Activated T-cell treated with anti-CD3 and anti-CD28 coated beads, Interleukin-2, amount 50 U/mL, for 48 hours (primary cell): ENCODE results near the gene MAP3K6.

ENCODE experiments used
- DNase-seq, 2 experiments: peaks; one replicate each; pipeline ENCODE4 v3.0.0-alpha.2; 2020

Gene MAP3K6

DNA sequence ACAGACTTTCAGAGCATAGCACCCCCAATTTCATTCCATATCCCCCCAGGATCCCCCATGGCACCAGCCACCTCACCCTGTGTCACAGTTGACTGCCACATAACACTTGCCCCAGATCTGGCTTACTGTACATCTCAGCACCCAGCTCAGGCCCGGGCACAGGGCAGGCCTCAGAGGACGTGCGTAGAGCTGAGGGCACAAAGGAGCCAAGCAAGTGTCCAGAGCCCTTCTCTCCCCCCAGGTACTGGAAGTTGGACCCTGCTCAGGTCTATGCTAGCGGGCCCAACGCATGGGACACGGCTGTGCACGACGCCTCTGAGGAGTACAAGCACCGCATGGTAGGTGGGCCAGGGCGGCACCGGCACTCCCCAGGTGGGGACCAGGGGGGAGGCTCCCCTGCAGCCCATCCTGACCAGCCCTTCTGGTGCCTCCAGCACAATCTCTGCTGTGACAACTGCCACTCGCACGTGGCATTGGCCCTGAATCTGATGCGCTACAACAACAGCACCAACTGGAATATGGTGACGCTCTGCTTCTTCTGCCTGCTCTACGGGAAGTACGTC is 33.0 kb downstream of the MAP3K6 start:
- no peak for DNase-seq

DNA sequence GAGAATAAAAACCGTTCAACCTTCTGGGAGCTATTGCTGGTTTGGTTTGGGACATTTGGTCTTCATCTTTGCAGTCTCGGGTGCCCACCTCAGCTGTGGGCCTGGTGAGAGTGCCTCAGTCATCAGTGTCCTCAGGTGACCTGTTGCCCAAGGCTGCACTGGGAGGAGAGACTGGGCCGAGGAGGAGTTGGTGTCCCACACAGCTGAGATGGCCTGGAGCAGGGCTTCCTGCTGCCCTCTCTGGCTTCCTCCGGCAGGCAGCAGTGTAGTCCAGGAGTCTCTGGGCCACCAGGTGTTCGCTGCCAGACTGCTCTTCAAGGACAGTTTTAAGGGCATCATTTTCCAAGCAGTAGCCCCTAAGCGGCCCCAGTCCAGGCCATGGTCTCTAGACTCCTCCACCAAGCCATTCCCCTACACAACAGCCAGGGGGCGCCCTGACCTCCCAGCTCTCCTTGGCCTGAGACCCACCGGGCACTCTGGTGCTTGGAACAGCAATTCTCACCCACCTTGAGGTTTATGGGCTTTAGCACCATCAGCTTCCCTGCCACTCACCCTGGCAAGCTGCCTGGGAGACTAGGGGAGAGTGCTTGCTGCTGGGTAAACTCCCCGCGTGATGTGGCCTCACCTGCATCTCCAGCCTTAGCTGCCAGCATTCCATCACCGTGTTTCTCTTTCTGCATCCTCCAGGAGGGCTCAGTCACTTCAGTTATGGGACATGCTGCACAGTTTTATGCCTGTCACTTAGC is 34.1 kb downstream of the MAP3K6 start:
- peak; percentile 63 to 73 for DNase-seq

DNA sequence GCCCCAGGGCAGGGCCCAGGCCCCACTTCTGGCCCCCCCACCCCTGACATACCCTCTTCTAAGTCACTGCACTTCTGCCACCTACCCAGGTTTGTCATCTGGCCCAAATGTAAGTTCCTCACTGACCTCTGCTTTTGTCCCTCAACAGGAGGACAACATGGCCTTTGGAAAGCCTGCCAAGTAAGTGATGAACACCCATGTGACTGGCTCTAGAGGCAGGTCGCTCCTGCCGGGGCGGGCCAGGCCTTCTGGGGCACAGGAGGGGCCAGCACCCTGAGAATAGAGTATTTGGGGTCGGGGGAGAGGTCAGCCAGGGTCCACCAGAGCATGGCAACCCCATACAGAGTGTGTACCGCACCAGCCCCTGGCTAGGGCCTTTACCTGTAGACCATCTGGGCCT is 34.8 kb downstream of the MAP3K6 start:
- no peak for DNase-seq

DNA sequence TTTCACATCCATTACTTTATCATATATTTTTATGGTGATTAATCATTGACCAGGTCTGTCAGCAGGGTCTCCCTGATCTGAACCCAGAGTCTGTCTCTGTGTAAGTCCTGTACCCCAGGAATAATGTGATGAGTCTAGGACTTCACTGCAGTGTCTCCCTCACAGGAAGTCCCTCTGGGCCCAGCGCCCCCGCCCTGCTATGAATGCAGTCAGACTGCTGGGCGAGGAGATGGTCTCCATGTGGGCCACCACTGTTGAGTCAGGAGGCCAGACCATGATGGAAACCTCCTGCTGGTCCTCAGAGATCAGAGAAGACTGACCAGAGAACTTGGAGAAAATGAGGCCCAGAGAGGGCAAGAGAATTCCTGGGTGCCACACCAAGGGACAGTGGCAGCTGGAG is 35.3 kb downstream of the MAP3K6 start:
- no peak for DNase-seq

DNA sequence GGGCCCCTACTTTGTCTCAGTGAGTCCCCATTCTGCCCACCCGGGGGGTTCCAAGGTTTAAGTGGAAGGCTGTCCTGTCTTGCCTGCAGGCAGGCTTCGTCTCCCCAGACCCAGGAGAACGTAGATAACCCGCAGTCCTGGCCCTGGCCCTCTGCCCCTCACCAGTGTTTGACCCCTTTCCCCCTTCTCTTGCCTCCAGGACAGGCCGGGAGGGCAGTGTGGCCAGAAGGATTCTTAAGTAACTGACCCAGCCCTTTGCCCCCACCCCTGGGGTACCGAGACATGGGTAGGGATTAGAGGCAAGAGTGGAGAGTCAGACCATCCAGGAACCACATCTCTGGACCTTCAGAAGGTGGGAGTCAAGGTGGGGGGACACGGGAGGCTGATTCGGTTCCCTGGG is 36.0 kb downstream of the MAP3K6 start:
- no peak for DNase-seq

DNA sequence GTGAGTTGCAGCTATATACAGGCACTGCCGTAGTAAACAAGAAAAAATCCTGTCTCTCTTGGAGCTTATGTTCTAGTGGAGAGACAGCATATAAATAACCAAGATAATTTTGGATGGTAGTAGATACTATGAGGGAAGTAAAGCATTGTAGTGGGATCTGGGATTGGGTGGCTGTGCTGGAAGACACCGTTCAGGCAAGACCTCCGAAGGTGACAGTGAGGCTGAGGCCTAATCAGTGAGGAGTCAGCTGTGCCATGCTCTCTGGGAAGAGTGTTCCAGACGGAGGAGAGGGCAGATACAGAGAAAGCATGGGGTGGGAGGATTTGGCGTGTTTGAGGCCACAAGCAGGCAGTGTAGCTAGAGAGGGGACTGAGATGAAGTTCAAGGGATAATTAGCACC is 38.8 kb downstream of the MAP3K6 start:
- DNase-seq, result no peak

DNA sequence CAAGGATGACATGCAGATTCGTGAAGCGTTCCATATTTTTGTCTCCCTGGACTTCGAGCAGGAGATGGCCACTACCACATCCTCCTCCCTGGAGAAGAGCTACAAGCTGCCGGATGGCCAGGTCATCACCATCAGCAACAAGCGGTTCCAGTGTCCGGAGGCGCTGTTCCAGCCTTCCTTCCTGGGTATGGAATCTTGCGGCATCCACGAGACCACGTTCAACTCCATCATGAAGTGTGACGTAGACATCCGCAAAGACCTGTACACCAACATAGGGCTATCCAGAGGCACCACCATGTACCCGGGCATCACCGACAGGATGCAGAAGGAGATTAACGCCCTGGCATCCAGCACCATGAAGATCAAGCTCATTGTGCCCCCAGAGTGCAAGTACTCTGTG is 41.5 kb downstream of the MAP3K6 start:
- DNase-seq, result no peak

DNA sequence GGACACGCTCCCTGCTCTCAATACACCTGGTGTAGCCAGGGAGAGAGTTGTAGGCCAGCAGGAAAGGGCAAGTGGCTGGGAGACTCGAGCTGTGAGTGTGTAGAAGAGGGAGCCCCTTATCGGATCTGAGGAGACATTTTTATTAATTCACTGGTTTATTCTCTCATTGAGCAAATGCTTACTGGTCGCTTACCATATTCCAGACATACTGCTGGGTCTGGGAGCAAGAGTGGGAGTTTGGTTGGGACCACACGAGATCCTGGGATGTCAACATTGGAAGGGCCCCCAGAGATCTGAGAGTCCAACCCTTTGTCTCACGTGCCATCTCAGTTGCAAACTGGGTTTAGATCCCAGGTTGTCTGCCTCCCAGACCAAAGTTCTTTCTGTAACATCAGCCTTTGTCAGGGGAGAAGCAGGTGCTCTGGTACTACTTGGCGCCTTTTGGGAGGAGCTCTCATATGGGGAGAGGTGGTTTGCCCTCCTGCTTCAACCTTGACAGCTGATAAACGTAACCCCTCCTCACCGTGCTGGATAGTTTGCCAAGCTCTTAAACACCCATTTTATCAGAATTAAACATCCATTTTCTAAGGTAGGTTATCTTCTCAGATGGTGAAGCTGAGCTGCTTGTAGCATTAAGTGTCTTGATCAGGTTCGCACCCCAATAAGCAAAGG is 44.1 kb downstream of the MAP3K6 start:
- DNase-seq, result peak in 1 of 2 experiments; percentile 26

DNA sequence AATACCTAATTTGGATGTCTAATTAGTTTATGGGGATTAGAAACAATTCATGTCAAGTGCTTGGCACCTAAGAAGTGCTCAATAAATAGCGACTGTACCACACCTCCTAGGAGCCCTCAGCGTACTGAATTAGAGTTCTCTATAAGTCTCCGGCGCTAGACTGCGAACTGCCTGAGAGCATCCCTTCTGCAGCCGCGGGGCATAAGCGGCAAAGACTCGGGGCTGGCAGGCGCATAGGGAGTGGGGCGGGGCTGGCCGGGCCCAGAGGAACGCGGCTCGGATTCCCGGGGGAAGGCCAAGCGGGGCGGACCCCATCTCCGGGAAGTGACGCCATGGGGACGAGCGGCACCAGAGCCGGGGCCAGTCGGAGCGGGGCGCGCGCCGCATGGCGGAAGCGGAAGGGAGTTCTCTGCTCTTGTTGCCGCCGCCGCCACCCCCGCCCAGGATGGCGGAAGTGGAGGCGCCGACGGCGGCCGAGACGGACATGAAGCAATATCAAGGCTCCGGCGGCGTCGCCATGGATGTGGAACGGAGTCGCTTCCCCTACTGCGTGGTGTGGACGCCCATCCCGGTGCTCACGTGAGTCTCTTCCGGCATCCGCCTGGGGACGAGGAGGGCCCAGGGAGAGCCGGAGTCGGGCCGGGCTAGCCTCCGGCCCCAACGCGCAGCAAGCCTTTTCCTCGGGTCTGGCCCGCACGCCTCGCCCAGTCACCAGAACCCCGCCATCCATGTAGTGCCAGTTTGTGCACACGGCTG is 44.8 kb downstream of the MAP3K6 start, which contains the start of gene TMEM222:
TMEM222 (plus strand) TSS at position 351 of the 756 bp plus-strand sequence; CDS start at position 386, 35 bp downstream.
- peak; percentile 97 to 98 for DNase-seq

DNA sequence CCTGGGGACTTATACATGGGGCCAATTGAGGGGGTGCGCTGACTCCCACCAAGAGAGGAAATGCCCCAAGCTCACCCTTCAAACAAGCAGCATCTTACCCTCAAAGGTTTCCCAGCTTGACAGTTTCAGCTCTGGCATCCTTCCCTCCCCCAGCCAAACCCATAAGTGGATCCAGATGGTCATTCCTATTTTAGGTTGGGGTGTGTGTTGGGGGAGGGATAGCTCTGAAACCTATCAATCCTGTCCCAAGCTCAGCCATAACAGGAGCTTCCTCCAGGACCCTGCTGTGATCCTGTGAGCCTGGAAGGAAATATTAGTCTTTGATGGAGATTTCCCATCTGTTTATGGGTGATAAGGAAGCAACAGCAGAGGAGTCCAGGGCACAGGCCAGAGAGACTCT is 48.2 kb downstream of the MAP3K6 start:
- no peak for DNase-seq

DNA sequence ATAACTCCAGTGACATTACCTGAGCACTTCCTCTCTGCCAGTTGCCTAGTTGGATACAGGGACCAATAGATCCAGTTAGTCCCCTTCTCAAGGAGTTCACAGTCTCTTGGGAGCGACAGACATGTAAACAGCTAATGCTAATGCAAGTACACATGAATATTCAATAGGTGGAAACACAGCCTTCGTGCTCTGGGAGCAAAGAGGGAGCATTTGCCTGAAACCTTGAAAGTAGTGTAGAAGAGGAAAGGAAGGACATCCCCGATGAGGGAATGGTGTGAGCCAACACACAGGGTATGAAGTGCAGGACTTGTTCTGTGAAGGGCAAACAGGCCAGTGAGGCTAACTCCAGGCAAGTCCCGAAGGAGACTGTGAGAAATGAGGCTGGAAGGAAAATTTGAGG is 48.6 kb downstream of the MAP3K6 start:
- DNase-seq, result no peak

DNA sequence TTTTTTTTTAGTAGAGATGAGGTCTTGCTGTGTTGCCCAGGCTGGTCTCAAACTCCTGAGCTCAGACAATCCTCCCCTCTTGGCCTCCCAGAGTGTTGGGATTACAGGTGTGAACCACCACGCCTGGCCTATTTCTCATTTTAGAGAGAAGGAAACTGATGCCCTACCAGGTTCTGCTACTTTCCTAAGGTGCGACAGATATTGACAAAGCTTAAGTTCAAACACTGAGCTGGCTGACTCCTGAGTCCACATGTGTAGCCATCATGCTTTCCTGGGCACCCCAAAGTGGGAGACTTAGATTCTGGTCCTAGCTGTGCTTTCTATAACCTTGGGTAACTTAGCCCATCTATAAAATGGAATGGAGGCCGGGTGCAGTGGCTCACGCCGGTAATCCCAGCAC is 49.9 kb downstream of the MAP3K6 start:
- no peak for DNase-seq

DNA sequence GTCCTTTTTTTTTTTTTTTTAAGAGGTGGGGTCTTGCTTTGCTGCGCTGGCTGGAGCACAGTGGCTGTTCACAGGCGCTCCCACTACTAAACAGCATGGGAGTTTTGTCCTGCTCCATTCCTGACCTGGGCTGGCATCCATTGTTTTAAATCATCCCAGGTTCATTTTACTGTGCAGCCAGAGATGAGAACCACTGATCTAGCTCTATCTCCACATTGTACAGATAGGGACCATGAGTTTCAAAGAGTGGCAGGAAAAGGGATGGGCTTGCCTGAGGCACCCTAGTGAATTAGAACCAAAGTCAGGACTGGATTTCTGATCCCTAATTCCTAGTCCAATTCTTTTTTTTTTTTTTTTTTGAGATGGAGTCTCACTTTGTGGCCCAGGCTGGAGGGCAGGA is 52.0 kb downstream of the MAP3K6 start:
- DNase-seq, result no peak

DNA sequence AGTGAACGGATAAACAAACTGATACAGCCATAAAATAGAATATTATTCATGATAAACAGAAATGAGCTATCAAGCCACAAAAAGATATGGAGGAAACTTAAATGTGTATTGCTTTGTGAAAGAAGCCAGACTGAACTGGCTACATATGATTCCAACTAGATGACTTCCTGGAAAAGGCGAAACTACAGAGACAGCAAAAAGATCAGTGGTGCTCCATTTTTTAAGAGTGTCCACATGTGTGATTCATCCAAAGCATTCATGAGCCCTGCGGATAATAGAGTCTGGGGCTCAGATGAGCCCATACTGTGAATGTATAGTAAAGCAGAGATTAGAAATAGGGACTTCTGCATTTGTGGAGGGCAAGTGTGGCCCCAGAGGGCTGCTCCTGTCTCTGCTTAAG is 52.6 kb downstream of the MAP3K6 start:
- no peak for DNase-seq

DNA sequence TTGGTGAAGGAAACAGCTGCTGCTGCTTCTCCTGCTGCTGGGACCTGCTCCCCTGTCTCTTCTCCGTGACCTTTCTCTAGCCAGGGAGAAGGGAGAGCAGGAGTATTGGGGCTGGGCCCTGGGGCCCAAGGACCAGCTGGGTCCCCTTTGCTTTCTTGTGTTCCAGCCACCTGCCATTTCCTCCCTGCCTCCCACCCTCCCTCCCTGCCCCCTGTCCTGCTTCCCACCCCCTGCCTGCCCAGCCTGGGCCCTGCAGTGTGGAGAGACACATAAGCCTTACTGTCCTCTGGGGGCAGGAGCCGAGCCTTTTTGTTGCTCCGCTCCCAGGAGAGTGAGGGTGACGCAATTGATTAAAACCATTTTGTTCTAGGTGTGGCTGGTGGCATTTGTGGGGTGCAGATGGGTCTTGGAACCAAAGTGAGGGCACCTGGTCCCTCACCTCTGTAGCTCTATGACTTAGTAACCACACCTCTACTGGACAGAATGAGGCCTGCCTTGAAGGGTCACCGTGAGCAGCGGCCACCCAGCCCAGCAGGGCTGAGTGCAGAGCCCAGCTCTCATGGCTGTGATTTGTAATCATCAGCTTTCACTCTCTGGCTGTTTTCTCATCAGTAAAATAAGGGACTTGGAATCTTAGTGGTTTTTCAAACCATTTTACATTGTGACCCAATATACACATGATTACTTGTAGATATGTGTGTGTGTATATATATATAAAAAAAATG is 58.7 kb downstream of the MAP3K6 start:
- no peak for DNase-seq

DNA sequence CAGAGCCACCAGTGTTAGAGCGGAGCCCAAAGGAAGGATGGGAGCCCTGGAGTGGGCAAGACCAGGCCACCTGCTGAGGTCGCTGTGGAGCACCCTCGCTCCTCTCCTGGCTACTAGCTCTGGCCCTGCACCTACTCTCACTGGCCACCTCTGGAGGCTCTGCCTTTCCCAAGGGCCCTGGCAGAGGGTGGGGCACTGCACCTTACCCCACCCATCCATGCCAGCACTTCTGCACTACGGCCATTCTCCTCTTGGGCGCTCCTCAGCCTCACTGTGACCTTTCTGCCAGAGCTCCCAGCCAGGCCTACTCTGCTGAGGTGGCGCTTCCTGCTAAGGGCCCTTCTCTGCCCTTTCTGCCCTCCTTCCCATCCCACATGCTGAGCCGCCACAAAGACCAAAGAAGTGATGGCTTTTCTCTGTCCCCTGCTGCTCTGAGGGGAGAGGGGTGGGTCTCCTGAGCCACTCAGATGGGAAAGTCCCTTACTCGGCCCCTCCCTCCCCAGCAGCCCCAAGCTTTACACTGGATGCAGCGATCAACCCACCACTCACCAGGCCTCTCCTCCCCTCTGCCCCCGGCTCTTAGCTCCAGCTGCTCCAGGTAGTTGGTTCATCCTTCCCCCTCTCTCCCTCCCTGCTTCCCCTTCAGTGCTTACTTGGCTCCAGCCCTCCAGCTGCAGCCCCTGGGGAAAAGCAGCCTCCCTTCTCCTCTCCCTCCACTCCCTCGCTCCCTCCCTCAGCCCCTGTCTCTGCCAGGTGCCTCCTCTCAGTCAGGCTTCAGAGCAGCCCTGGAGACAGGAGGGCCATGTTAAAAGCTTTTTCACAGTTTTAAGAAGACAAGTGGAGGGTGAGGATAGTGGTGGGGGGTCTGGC is 59.6 kb downstream of the MAP3K6 start:
- no peak for DNase-seq

DNA sequence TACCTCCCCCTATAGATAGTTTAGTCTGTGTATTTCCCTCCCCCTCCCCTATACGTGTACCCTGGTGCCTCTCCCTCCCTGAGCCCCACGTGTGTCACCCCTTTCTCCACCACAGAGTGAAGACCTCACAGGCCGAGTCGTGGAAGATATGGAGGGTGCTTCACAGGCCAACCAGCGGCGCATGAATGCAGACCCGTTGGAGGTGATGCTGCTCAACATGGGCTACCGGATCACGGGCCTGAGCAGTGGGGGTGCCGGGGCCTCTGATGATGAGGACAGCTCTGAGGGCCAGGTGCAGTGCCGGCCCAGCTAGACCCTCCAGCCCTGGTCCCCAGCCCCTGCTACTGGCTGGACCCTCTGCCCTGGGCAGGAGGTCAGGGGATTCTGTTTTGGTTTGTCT is 60.7 kb downstream of the MAP3K6 start:
- no peak for DNase-seq
